Subcutaneous adipose tissue (tissue), 4 donors: ENCODE results near the gene SHROOM2. TPM values are rescaled to one million over a fixed set of nuclear protein-coding genes. Genes with fewer than 3 reads are reported as not detected.

Source experiments
- CTCF ChIP-seq: fragments of 450-650 bp; IDR thresholded peaks from one replicate; pipeline ENCODE4 v1.5.1; 2016; ENCODE audit warnings: low read depth, mild to moderate bottlenecking, control low read depth, antibody characterized with exemption, moderate library complexity
- total RNA-seq, 4 donors: library from RNA; depleted of rRNA; stranded (reverse); fragments of >200 nt; gene quantifications; one replicate each; pipeline ENCODE4 v1.1.0, GENCODE V29; 2016

The SHROOM2 gene
- total RNA-seq, 4 donors from 2014 or later = 0.16 to 0.44 (median 0.27) TPM

GRCh38 chrX:9846631-9847030 lies 60.4 kb downstream of the SHROOM2 start:
- TF ChIP-seq CTCF = no peak

- no peak for TF ChIP-seq CTCF
These were observed 60.8 kb downstream of the SHROOM2 start for GRCh38 chrX:9847071-9847470.

- no peak for TF ChIP-seq CTCF
These were observed 62.7 kb downstream of the SHROOM2 start for GRCh38 chrX:9848718-9849479.

- TF ChIP-seq CTCF = no peak
These were observed 65.7 kb downstream of the SHROOM2 start for GRCh38 chrX:9851890-9852289.

GRCh38 chrX:9853307-9853706 lies 67.1 kb downstream of the SHROOM2 start:
- no peak for TF ChIP-seq CTCF

GRCh38 chrX:9855561-9856283 lies 69.5 kb downstream of the SHROOM2 start:
- TF ChIP-seq CTCF = no peak

- TF ChIP-seq CTCF = no peak
These were observed 70.4 kb downstream of the SHROOM2 start for GRCh38 chrX:9856588-9856987.
